Measurements from ENCODE around the gene MAP1S.

Gene MAP1S

GRCh38 chr19:17695198-17695597, 24.1 kb upstream of the MAP1S start:
- DNase-seq: no peak

DNA sequence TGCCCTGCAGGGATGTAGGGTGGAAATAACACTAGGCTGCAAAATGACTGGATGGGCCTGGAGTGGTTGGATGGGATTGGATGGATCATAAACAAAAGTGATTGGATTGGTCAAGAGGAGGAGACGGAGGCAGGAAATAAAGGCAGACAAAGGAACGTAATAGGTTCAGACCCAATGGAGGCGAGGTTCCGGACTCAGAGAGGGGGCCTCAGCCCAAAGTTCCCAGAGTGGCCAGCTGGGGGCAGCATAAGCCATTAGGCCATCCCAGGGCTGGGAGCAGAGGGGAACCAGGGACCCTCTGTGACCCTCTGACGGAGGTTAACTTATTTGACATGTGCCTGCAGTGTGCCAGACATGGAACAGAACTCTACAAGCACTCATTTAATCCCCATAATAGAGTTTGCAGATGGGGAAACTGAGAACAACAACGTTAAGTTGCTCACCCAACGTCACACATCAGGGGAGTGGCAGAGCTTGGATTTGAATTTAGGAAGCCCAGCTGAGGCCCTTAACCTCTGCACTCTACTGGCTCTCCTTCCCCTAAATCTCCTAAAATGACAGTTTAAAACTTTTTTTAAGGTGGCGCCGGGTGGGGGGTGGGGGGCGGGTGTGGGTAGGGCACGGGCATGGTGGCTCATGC, 15.3 kb upstream of the MAP1S start:
- peak; percentile 28 for DNase-seq

DNA sequence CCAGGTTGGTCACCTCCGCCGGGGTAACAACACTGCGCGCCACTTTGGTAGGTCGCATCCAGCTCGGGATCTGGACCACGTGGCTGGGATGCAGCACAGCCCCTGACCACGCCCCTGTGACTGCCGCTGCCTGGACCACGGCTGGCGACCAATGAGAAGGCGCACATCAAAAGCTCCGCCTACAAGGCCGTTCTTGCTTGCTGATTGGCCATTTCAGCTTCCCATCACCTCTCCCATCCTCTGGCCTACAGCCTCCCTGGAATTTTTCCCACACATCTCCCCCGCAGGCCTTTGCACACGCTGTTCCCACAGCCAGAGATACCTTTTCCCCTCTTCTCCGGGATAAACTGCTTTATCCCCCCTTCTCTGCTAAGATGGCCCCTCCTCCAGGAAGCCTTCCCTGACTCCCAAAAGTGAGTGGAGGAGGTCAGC, 12.5 kb upstream of the MAP1S start:
- no peak for DNase-seq

- DNase-seq: no peak
Observed at GRCh38 chr19:17711851-17712250, 7.4 kb upstream of the MAP1S start.

GRCh38 chr19:17716309-17716929, 2.9 kb upstream of the MAP1S start:
- no peak for DNase-seq

- peak; percentile 69 for DNase-seq
Observed at GRCh38 chr19:17718550-17718946, 732 bp upstream of the MAP1S start.

DNA sequence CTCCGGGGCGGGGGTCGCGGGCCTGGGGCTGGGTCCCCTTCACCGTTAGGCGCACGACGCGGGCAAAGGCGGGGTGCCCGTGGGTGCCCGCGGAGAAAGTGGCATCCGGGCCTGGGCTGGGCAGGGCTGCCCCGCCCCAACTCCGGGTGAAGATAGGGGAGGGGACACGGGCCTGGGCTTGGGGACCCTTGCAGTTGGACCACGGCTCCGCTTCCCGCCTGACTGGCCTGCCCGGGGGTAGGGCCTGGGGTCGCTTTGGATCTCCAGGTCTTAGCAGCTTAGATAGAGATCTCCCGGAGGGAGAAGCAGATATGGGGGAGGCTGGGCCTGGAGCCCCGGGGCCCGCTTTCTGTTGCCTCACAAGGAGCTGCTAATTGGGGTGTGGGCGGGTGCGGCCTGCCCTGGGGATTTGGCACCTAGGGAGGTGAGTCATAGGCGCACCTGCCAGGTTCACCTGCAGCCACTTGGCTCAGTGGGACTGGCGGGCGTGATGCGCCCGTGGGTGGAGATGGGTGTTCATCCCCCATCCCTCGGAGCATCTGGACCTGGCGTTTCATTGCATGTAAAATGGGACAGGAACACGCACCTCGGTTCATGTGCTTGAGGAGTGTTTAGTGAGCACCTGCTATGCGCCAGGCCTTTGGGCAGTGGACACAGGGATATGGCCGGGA, 585 bp downstream of the MAP1S start:
- DNase-seq: peak; percentile 76

GRCh38 chr19:17720440-17720839, 1.2 kb downstream of the MAP1S start:
- DNase-seq: no peak

DNA sequence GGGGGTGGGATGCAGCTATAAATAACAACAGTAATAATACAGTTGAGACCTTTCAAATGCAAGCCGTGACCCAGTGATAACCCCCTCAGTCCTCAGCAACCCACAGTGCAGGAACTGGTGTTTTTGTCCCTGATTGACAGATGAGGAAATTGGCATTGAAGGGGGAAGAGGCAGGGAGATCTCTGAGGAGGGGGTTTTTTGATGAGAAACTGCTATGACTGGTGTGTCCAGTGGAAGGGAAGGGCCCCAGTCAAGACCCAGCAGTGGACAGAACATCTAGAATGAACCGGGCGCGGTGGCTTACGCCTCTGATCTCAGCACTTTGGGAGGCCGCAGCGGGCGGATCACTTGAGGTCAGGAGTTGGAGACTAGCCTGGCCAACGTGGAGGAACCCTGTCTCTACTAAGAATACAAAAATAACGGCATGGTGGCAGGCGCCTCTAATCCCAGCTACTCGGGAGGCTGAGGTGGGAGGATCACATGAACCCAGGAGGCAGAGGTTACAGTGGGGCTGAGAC, 1.9 kb downstream of the MAP1S start:
- no peak for DNase-seq

- DNase-seq: no peak
Observed at GRCh38 chr19:17721821-17722220, 2.5 kb downstream of the MAP1S start.

DNA sequence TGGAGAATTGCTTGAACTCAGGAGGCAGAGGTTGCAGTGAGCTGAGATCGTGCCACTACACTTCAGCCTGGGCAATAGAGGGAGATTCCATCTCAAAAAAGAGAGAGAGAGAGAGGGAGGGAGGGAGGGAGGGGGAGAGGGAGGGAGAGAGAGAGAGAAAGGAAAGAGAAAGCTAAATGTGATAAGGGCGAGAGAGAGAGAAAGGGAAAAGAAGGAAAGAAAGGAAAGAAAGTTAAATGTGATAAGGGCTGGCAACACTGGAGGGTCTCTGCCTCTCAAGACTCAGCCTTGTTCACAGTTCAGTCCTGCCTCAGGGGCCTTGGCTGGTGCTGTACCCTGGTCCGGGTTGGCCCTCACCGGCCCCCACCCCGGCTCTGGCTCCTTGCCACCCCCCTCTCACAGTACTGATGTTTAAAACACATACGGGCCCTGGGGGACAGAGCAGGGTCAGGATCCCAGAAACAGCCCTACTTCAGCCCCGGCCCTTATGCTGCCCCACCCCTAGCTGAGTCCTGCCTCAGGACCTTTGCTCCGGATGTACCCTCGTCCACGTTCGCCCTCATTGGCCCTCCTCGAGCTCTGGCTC, 3.5 kb downstream of the MAP1S start:
- no peak for DNase-seq

- DNase-seq: no peak
Observed at GRCh38 chr19:17724655-17725054, 5.4 kb downstream of the MAP1S start.

DNA sequence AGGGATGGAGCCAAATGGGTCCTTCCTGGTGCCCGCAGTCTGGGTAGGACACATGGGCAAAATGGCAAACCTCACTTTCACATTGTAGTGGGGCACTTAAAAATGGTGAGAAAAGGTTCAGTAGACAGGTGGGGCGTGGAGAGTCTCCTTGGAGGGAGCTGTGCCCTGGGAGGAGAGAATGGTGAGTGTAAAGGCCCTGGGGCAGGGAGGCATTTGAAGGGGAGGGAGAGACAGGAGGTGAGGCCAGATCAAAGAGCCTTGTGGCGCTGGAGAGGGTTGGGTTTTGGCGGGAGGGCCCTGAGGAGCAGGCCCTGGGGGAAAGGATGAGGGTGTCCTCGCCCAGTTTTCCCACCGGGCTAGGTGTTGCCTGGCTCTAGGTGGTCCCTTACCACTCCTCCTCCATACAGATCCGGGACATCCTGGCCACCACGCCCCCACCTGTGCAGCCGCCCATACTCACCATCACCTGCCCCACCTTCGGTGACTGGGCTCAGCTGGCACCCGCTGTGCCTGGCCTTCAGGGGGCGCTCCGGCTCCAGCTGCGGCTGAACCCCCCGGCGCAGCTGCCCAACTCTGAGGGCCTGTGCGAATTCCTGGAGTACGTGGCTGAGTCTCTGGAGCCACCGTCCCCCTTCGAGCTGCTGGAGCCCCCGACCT, 6.3 kb downstream of the MAP1S start:
- DNase-seq: no peak

DNA sequence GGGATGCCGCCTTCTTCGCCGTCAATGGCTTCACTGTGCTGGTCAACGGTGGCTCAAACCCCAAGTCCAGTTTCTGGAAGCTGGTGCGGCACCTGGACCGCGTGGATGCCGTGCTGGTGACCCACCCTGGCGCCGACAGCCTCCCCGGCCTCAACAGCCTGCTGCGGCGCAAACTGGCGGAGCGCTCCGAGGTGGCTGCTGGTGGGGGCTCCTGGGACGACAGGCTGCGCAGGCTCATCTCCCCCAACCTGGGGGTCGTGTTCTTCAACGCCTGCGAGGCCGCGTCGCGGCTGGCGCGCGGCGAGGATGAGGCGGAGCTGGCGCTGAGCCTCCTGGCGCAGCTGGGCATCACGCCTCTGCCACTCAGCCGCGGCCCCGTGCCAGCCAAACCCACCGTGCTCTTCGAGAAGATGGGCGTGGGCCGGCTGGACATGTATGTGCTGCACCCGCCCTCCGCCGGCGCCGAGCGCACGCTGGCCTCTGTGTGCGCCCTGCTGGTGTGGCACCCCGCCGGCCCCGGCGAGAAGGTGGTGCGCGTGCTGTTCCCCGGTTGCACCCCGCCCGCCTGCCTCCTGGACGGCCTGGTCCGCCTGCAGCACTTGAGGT, 7.0 kb downstream of the MAP1S start:
- no peak for DNase-seq

DNA sequence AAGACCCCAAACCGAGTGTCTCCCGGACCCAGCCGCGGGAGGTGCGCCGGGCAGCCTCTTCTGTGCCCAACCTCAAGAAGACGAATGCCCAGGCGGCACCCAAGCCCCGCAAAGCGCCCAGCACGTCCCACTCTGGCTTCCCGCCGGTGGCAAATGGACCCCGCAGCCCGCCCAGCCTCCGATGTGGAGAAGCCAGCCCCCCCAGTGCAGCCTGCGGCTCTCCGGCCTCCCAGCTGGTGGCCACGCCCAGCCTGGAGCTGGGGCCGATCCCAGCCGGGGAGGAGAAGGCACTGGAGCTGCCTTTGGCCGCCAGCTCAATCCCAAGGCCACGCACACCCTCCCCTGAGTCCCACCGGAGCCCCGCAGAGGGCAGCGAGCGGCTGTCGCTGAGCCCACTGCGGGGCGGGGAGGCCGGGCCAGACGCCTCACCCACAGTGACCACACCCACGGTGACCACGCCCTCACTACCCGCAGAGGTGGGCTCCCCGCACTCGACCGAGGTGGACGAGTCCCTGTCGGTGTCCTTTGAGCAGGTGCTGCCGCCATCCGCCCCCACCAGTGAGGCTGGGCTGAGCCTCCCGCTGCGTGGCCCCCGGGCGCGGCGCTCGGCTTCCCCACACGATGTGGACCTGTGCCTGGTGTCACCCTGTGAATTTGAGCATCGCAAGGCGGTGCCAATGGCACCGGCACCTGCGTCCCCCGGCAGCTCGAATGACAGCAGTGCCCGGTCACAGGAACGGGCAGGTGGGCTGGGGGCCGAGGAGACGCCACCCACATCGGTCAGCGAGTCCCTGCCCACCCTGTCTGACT, 7.9 kb downstream of the MAP1S start:
- DNase-seq: no peak

DNA sequence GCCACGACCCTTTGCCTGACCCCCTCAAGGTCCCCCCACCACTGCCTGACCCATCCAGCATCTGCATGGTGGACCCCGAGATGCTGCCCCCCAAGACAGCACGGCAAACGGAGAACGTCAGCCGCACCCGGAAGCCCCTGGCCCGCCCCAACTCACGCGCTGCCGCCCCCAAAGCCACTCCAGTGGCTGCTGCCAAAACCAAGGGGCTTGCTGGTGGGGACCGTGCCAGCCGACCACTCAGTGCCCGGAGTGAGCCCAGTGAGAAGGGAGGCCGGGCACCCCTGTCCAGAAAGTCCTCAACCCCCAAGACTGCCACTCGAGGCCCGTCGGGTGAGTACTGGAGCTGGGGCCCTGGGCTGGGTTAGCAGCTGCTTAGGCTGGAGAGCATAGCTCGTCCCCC, 8.6 kb downstream of the MAP1S start:
- no peak for DNase-seq

DNA sequence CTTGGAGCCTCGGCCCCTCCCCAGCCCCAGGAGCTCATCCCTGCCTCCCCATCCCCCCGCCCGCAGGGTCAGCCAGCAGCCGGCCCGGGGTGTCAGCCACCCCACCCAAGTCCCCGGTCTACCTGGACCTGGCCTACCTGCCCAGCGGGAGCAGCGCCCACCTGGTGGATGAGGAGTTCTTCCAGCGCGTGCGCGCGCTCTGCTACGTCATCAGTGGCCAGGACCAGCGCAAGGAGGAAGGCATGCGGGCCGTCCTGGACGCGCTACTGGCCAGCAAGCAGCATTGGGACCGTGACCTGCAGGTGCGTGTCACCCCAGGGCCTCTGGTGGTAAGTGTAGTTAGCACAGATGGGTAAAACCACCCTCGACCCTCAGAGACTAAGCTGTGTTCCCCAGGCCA, 13.8 kb downstream of the MAP1S start:
- DNase-seq: no peak

- no peak for DNase-seq
Observed at GRCh38 chr19:17734146-17734545, 14.9 kb downstream of the MAP1S start.

DNA sequence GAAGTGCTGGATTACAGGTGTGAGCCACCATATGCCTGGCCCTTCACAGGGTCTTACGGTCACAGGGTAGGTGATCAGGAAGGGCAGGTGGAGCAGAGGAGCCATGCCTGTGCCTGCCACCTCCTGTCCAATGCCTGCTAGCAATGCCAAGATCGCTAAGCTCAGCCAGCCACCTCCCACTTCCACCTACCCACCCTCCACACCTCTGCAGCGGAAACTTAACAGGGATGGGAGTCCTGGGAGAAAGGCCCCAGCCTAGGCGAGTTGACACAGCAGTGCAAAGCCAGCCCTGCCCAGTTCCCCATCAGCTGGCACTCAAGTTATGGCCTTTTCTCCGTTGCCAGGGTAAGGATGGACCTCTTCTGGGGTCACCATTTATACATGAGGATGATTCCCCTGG, 16.1 kb downstream of the MAP1S start:
- no peak for DNase-seq

DNA sequence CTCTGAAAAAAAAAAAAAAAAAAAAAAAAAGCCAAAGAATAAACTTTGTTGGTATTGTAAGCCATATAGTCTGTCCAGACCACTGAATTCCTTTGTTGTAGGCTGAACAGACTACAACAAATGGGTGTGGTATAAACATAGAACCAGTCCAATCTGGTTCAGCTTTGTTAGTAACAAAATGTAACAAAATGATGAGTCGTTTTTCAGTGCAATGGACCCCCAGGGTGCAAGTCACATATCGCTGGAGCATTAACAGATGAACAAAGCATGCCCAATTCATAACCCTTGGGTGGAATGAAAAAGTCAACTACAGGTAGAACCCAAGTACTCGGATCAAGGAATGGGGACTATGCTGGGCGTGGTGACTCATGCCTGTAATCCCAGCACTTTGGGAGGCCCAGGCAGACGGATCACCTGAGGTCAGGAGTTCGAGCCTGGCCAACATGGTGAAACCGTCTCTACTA, 18.4 kb downstream of the MAP1S start:
- no peak for DNase-seq

DNA sequence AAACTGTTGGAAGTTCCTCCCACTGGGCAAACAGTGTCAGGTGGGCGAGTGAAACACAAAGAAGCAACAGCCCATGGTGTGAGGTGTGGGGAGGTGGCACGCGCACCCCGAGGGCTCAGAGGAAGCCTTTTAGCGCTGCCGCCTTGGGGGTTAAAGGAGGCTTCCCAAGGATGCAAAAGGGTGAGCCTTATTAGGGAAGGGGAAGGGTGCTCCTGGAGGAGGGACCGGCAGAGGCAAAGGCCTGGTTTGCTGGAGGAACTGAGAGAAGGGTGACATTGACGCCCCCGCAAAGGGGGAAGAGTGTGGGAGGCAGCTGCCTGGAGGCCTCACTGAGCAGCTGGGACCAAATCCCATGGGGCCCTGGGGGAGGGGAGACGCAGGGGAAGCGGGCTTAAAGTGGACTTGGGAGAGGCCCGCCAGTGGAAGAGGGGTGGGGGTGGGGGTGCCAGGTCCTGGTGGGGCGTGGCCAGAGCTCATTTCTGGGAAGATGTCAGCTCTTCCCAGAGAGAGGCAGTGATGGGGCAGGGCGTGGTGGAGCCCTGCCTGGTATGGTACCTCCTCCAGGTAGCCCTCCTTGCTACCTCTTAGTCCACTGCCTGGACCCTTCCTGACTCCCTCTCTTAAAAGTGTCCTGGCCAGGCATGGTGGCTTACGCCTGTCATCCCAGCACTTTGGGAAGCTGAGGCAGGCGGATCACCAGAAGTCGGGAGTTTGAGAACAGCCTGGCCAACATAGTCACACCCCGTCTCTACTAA, 20.0 kb downstream of the MAP1S start:
- no peak for DNase-seq
